Stimulated activated memory B cell treated with anti-CD40 and anti-IgM and Interleukin-4, amounts not matched to agents 10 μg/mL and 1 μg/mL and 100 μg/mL, for 72 hours (primary cell): ENCODE results near the gene SPOCK2.

ENCODE experiments used
- ATAC-seq: fragments of 150-1000 bp; cut with Tn5 transposase; 2 replicates; pipeline ENCODE4 v1.10.0; 2021
- H3K27ac Mint-ChIP-seq: one replicate; pipeline ENCODE4 v1.8.0; 2022; ENCODE audit warnings: mild to moderate bottlenecking, mixed read lengths
- H3K27me3 Mint-ChIP-seq: one replicate; pipeline ENCODE4 v1.8.0; 2022; ENCODE audit warnings: mixed read lengths
- H3K36me3 Mint-ChIP-seq: one replicate; pipeline ENCODE4 v1.8.0; 2022; ENCODE audit warnings: mixed read lengths
- H3K4me1 Mint-ChIP-seq: one replicate; pipeline ENCODE4 v1.8.0; 2022; ENCODE audit warnings: mixed read lengths
- H3K4me3 Mint-ChIP-seq: one replicate; pipeline ENCODE4 v1.8.0; 2022; ENCODE audit warnings: mild to moderate bottlenecking, moderate library complexity, mixed read lengths
- H3K9me3 Mint-ChIP-seq: one replicate; pipeline ENCODE4 v1.8.0; 2022; ENCODE audit warnings: mixed read lengths

The SPOCK2 gene

GRCh38 chr10:72013202-72013945 is 75.0 kb downstream of the SPOCK2 start:
- ATAC-seq = no peak
- Mint-ChIP-seq H3K27me3 (peaks cover 43% of the 10 kb centered on the region), H3K9me3 (no peaks in the 10 kb centered on the region), H3K4me3 (no peak overlapping the region), H3K4me1 (no peaks in the 10 kb centered on the region), H3K27ac (no peak overlapping the region), H3K36me3 (no peaks in the 10 kb centered on the region)

- Mint-ChIP-seq H3K4me1 (no peaks in the 10 kb centered on the region), H3K27ac (no peak overlapping the region), H3K36me3 (no peaks in the 10 kb centered on the region), H3K9me3 (no peaks in the 10 kb centered on the region), H3K27me3 (peaks cover 37% of the 10 kb centered on the region), H3K4me3 (no peak overlapping the region)
- no peak for ATAC-seq
Measured at GRCh38 chr10:72012796-72013195, 75.6 kb downstream of the SPOCK2 start.

- Mint-ChIP-seq H3K9me3 (no peaks in the 10 kb centered on the region), H3K36me3 (no peaks in the 10 kb centered on the region), H3K27ac (no peak overlapping the region), H3K4me3 (no peak overlapping the region), H3K4me1 (no peaks in the 10 kb centered on the region), H3K27me3 (peaks cover 36% of the 10 kb centered on the region)
- ATAC-seq = no peak
Measured at GRCh38 chr10:72011976-72012512, 76.3 kb downstream of the SPOCK2 start.

GRCh38 chr10:72011468-72011867 is 76.9 kb downstream of the SPOCK2 start:
- Mint-ChIP-seq H3K9me3 (no peaks in the 10 kb centered on the region), H3K27me3 (peaks cover 35% of the 10 kb centered on the region), H3K4me1 (no peaks in the 10 kb centered on the region), H3K36me3 (no peaks in the 10 kb centered on the region), H3K27ac (no peak overlapping the region), H3K4me3 (no peak overlapping the region)
- ATAC-seq = no peak

- Mint-ChIP-seq H3K27ac (no peak overlapping the region), H3K36me3 (no peaks in the 10 kb centered on the region), H3K9me3 (no peaks in the 10 kb centered on the region), H3K4me1 (no peaks in the 10 kb centered on the region), H3K27me3 (peaks cover 31% of the 10 kb centered on the region), H3K4me3 (no peak overlapping the region)
- ATAC-seq = no peak
Measured at GRCh38 chr10:72011016-72011415, 77.3 kb downstream of the SPOCK2 start.

GRCh38 chr10:72010234-72010973 is 77.9 kb downstream of the SPOCK2 start:
- no peak for ATAC-seq
- Mint-ChIP-seq H3K36me3 (no peaks in the 10 kb centered on the region), H3K4me3 (no peak overlapping the region), H3K27me3 (peaks cover 25% of the 10 kb centered on the region), H3K4me1 (no peaks in the 10 kb centered on the region), H3K27ac (no peak overlapping the region), H3K9me3 (no peaks in the 10 kb centered on the region)

GRCh38 chr10:72009425-72010081 is 78.8 kb downstream of the SPOCK2 start:
- no peak for ATAC-seq
- Mint-ChIP-seq H3K27ac (no peak overlapping the region), H3K27me3 (peaks cover 25% of the 10 kb centered on the region), H3K9me3 (no peaks in the 10 kb centered on the region), H3K36me3 (no peaks in the 10 kb centered on the region), H3K4me3 (no peak overlapping the region), H3K4me1 (no peaks in the 10 kb centered on the region)

- Mint-ChIP-seq H3K4me3 (no peak overlapping the region), H3K9me3 (no peaks in the 10 kb centered on the region), H3K36me3 (no peaks in the 10 kb centered on the region)
Measured at GRCh38 chr10:72009051-72009424, 79.3 kb downstream of the SPOCK2 start.

More at GRCh38 chr10:72009051-72009424, 79.3 kb downstream of the SPOCK2 start:
- no peaks in the 10 kb centered on the region for H3K4me1 Mint-ChIP-seq
- H3K27ac Mint-ChIP-seq = no peak overlapping the region
- no peak for ATAC-seq
- peaks cover 20% of the 10 kb centered on the region for H3K27me3 Mint-ChIP-seq
